ENCODE measurements around the gene NDUFS8. TPM values are rescaled to one million over a fixed set of nuclear protein-coding genes. Genes with fewer than 3 reads are reported as not detected.

The NDUFS8 gene
- total RNA-seq, 1 donor from 2014 or later, result 118 TPM

GRCh38 chr11:68036717-68037239 lies 6.3 kb downstream of the NDUFS8 start:
- peaks cover 20% of the 10 kb centered on the region for H3K36me3 ChIP-seq
- peak; percentile 90 for DNase-seq
- intact Hi-C loops (cut with DNase I), result no loop called here
- peak overlapping the region; percentile 94 for H3K27ac ChIP-seq
- H3K9me3 ChIP-seq, result no peaks in the 10 kb centered on the region
- no peak overlapping the region for H3K4me3 ChIP-seq
- peak; percentile 68 for ATAC-seq
- peaks cover 58% of the 10 kb centered on the region for H3K4me1 ChIP-seq
- TF ChIP-seq CTCF (IDR thresholded peaks at IDR 0.05), result no peak
- no peaks in the 10 kb centered on the region for H3K27me3 ChIP-seq

DNA sequence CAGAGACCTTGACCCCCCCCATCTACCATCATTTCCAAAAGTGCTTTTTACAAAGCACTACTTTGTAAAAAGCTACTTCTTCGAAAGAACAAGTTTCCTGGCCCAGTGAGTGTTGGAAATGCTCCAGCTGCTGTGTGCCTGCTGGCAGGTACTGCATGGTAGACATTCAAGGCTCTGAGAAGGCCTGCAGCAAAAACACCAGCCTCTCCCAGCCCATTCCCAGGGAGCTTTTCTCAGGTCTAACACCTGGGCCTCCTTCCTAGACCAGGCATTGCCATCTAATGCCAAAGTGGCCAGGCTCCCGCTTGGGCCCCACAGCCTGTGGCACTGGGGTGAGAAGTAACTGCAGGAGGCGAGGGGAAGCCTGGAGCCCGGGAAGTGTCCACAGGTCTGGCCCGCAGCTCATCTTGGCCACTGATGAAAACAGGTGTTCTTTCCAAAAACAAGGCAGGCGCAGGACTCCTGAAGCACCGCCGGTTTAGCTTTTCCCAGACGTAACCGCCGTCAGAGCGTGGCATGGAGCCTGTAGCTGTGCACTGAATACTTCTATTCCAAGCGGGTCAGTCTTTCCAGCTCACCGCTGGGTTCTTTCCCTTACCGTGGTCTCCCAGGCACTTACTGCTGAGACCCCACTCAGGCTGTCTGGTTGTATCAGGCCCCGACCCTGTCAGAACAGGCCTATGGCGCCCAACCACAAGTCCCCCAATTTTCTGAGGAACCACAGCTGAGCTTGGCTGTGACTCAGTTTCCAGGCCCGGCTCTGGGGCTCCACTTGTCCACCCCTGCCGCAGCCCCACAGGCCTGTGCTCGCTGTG lies 7.1 kb downstream of the NDUFS8 start:
- no peak overlapping the region for H3K4me3 ChIP-seq
- intact Hi-C loops (cut with DNase I), result no loop called here

DNA sequence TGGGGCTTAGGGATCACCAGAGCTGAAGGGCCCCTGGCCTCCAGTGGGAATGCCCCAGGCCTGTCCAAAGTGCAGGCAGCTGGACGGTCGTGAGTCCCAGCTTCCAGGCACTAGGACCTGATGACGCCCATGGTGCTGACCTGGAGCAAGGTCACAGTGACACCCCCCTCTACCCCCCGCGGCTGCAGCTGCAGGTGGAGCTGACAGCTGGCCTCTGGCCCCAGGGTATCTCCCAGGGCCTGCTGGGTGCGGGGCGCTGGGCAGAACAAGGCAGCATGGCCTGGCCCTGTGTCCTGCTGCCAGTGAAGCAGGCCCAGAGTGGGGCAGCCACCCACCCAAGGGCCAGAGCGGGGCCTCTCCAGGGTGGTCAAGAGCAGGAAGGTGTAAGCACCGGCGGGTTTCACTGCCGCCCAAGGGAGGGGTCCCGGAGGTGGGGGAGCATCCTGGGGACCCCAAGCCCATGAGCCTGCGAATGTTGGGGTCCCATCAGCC lies 7.8 kb downstream of the NDUFS8 start:
- H3K4me3 ChIP-seq, result peak overlapping the region; percentile 98
- TF ChIP-seq CTCF (IDR thresholded peaks at IDR 0.05), result no peak
- ATAC-seq, result no peak
- peaks cover 22% of the 10 kb centered on the region for H3K36me3 ChIP-seq
- intact Hi-C loops (cut with DNase I), result no loop called here
- peak; percentile 72 for DNase-seq
- peaks cover 52% of the 10 kb centered on the region for H3K4me1 ChIP-seq
- no peaks in the 10 kb centered on the region for H3K9me3 ChIP-seq
- H3K27me3 ChIP-seq, result no peaks in the 10 kb centered on the region
- peak overlapping the region; percentile 94 for H3K27ac ChIP-seq

More for the DNA sequence above, 7.1 kb downstream of the NDUFS8 start:
- Histone ChIP-seq H3K9me3 (no peaks in the 10 kb centered on the region), H3K4me1 (peaks cover 52% of the 10 kb centered on the region), H3K36me3 (peaks cover 22% of the 10 kb centered on the region), H3K27ac (peak overlapping the region; percentile 94), H3K27me3 (no peaks in the 10 kb centered on the region)
- ATAC-seq, result no peak
- no peak for TF ChIP-seq CTCF (IDR thresholded peaks at IDR 0.05)
- DNase-seq, result peak; percentile 69

DNA sequence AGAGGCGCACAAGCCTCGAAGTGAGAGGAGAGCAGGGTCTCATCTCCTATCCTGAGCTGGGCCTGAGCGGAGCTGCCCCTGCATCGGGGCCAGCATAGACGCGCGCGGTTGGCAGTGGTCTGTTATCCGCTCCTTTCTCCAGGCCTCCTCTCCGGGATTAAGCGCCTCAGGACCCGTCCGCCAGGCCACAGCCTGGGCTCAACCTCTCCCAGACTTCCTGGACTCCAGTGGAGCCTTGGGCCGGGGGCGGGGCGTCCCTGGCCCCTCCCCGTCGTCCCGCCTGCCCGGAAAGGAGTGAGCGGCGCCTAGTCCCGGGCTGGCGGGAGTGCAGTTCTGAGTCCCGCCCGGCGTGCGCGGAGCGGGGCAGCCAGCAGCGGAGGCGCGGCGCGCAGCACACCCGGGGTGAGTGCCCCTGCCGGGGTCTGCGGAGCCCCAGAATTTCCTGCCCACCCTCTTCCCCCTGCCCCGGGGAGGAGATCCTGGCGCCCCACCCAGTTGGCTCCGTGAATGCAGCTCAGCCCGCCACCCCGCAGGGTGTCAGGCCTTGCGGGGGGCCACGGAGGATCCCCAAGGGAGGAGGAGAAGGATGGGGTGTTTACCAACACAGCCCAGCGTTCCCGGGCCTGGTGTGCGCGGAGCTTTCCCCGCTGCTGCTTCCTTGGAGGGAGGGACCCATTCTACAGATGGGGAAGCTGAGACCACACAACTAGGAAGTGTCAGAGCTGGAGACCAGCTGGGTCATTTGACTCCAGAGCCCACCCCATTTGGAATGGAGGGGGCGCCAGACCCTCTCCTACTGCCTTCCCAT lies 8.4 kb downstream of the NDUFS8 start, which contains the start of gene TCIRG1:
Gene TCIRG1 (plus strand): TSS at position 308 of the 808 bp plus-strand sequence. CDS start 2,247 bp downstream, outside the sequence.
- Histone ChIP-seq H3K27me3 (no peaks in the 10 kb centered on the region), H3K36me3 (peaks cover 22% of the 10 kb centered on the region), H3K9me3 (no peaks in the 10 kb centered on the region), H3K4me3 (peak within 1 kb of the TSS; percentile 98), H3K4me1 (peaks cover 47% of the 10 kb centered on the region), H3K27ac (peak within 1 kb of the TSS; percentile 94)
- ATAC-seq (peak; percentile 86), DNase-seq (peak; percentile 95)
- intact Hi-C loops (cut with DNase I), result no loop called here
- no peak for TF ChIP-seq CTCF (IDR thresholded peaks at IDR 0.05)

DNA sequence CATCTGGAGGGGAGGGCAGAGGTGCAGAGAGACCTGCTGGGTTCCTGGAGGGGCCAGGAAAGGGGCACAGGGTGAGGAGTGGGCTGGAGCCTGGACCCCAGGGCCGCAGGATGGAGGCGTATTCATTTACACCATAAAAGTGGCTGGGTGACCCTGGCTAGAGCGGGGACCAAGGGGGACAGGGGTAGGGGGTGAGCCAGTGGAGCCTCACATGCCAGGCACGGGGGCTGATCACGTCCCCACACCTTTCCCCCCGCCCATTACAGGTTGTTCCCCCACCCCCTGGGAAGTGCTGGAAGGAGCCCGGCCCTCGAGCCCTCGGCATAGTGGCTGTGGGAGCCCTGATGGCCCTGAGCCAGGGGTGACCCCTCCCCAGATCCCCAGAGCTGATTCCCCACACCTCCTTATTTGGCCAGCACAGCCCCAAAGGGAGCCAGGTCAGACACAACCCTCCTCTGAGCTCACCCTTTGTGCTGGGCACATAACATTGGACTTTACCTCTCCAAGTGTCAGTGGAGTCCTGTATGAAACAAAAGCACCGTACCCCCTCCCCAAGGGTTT lies 9.1 kb downstream of the NDUFS8 start:
- ATAC-seq, result no peak
- Histone ChIP-seq H3K4me1 (peaks cover 47% of the 10 kb centered on the region), H3K9me3 (no peaks in the 10 kb centered on the region), H3K36me3 (peaks cover 22% of the 10 kb centered on the region), H3K27me3 (no peaks in the 10 kb centered on the region), H3K27ac (peak overlapping the region; percentile 94), H3K4me3 (peak overlapping the region; percentile 98)
- no peak for TF ChIP-seq CTCF (IDR thresholded peaks at IDR 0.05)
- intact Hi-C loops (cut with DNase I), result no loop called here
- DNase-seq, result peak; percentile 67
